HG03575 (cell line): ENCODE data around the gene TIMM44.

Experiments
- ATAC-seq: cut with Tn5 transposase; IDR thresholded peaks from one replicate; pipeline ENCODE4 v1.9.1; 2021; ENCODE audit not compliant: unreplicated experiment, insufficient number of reproducible peaks, low FRiP score; ENCODE audit errors: extremely low read depth

The TIMM44 gene

DNA sequence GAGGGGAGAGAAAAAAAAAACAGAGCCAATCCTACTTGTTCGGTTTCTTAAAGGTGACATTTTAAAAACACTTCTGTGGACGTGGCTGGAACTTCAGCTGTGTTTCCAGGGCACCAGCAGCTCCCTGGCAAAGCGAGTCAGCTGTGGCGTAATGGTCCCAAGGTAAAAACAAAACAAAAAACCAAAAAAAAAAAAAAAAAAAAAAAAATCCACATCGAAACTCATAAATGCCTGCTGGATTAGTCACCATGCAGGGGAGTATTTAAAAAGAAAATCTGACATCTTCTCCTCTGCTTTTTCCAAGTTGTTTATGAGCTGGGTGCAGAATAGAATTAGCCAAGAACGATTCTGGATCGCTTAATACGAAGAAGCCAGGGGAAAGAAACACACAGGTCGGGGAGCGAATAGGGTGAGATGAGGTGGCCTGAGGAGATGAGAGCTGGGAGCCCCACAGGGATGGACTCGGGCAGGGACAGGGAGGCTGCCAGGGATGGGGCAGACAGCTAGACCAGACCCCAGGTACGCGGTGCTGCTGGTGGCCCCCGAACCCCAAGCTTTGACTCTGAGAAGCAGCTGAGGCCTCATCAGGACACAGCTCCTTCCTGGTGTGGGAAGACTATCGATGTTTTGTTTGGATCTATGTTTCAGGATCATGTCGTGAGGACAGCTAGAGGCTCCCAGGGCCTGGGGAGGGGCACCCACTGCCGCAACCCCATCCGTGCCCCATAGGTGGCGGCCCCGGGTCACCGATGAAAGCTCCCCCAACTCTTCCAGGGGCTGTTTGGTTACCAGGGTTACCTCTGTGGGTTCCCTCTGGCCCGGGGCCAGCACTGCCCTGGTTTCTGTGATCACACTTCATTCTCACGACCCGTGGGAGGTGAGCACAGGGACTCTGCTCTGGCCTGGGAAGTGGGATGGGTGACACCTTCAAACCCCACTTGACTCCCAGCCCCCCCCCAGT lies 14.4 kb downstream of the TIMM44 start:
- ATAC-seq, result no peak

- ATAC-seq, result no peak
These were observed 15.1 kb downstream of the TIMM44 start for GRCh38 chr19:7928334-7928706.

GRCh38 chr19:7927605-7928333 lies 15.7 kb downstream of the TIMM44 start:
- no peak for ATAC-seq

DNA sequence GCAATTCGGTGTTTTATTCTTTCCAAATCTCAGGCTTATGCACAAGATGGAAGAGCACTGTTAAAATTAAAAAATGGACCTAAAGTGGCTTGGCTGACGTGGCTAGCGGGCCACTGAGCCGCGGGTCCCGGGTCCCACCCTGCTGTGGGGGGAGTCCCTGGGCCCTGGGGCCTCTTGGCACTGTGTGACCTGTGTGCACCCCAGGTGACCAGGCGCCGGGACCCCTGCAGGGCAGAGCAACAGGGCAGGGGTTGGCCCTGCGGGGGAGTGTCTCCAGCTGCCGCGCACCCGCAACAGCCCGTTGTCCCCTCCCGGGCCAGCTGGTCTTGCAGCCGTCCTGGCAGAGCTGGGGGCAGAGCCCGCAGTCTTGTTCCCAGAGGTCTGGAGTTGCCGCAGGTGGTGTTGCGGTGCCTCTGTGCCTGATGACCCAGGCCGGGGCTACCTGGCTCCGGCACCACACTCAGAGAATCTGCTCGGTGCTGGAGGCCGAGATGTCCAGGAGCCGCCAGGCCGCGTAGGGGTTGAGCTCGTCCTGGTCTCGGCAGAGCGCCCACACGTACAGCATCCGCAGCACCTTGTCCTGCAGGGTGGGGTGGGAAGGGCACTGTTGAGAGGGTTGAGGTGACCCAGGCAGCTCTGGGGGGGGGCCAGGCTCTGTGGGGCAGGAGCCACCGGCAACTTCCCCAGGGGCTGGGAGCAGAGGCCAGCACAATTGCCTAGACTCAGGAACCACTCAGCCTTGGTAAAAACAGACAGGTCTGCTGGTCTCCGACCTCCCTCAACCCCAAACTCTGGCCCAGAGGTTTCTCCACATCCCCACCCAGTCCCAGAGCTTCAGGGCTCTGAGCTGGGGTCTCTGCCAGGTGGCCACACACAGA lies 16.5 kb downstream of the TIMM44 start:
- ATAC-seq, result no peak

- no peak for ATAC-seq
These were observed 17.3 kb downstream of the TIMM44 start, which contains the start of gene CTXN1 for GRCh38 chr19:7926021-7926726. CTXN1 (minus strand) TSS chr19:7926135; CDS start chr19:7925538, 597 bp downstream.

- ATAC-seq, result no peak
These were observed 18.2 kb downstream of the TIMM44 start for GRCh38 chr19:7925171-7925851.

- no peak for ATAC-seq
These were observed 18.8 kb downstream of the TIMM44 start for GRCh38 chr19:7924651-7925170.

DNA sequence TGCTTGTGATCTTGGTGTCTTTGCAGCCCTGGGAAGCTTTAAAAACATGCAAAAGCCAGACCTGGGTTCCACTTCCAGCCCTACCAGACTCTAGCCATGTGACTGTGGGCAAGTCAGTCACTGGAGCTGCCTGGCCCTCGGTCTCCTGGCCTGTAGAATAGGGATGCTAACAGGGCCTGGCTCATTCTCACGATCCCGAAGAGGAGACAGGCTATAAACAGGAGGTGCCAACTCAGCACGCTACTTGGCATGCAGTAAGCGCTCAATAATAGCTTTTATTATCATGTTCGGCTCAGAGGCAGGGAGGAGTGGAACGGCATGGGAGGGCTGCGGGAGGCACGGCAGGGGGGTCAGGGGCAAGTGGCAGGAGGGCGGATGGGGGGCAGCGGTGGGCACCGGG lies 19.2 kb downstream of the TIMM44 start:
- ATAC-seq, result no peak

- ATAC-seq, result no peak
These were observed 19.9 kb downstream of the TIMM44 start for GRCh38 chr19:7923295-7924191.

DNA sequence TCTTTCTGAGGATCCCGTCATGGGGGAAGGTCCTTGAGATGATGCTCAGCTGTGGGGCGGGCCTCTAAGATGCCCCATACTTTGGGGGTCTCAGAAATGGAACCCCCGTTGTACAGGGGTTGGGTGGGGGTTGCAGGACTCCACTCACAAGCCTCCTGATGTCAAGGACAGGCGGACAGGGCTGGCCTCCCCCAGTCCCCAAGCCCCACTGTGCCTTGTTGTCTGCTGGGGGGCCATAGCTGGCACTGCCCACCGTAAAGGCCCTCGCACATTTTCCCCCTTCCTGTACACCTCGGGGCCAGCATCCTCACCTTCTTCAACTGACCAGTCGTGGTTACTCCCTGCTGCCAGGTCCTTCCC lies 20.6 kb downstream of the TIMM44 start:
- ATAC-seq, result no peak

DNA sequence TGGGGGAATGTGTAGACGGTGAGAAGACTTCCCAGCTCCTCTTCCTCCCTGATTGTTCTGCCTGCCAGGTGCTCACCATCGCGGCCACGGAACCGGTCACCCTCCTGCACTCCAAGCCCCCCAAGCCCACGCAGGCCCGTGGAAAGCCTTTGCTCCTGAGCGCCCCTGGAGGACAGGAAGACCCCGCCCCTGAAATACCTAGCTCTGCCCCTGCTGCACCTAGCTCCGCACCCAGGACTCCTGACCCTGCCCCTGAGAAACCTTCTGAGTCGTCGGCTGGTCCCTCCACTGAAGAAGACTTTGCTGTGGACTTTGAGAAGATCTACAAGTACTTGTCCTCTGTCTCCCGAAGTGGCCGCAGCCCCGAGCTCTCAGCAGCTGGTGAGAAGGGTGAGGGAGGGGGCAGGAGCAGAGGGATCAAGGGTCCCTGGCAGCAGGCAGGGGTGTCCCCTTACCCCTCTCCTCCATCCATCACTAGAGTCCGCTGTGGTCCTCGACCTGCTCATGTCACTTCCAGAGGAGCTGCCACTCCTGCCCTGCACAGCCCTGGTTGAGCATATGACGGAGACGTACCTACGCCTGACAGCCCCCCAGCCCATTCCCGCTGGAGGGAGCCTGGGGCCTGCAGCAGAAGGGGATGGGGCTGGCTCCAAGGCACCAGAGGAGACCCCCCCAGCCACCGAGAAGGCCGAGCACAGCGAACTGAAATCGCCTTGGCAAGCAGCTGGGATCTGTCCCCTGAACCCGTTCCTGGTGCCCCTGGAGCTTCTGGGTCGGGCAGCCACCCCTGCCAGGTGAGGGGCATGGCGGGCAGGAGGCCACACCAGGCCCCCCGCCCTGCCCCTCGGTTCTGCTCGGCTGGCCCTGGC lies 21.3 kb downstream of the TIMM44 start:
- no peak for ATAC-seq

GRCh38 chr19:7921302-7921966 lies 22.0 kb downstream of the TIMM44 start:
- no peak for ATAC-seq

DNA sequence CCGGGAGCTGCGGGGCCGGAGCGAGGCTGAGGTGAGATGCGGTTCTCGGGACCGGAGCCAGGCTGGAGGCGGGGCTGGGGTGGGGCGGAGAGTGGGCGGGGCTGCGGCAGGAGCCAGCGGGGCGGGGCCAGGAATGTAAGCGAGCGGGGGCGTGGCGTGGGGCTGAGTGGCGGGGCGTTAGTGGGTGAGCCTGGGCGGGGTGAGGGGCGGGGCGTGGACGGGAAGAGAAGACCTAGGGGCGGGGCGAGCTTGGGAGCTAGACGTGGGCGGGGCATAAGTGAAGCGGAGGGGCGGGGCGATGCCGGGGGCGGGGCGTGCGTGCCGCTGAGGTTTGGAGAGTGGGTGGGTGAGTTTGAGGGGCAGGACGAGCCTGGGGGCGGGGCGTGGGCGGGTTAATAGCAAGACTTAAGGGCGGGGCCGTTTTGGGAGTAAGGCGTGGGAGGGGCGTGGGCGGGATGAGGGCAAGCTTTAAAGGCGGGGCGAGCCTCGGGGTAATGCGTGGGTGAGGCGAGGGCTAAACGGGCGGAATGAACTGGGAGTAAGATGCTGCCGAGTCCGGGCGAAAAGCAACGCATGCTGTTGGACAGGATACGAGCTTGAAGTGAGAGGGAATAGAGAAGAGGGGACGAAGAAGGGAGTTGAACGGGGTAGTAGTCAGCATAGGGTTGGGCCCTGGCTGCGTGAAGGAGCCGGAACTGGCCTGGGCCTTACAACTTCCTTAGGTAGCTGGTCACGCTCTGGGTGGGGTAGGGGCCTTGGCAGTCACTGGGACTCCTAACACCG lies 22.8 kb downstream of the TIMM44 start:
- no peak for ATAC-seq

- ATAC-seq, result no peak
These were observed 23.6 kb downstream of the TIMM44 start, which contains the start of gene SNAPC2 for GRCh38 chr19:7919610-7920518. SNAPC2 (plus strand) TSS chr19:7920338; CDS start chr19:7920367, 29 bp downstream.
